PC-3 (cell line): Measurements from ENCODE around the gene SERPINB11.

Experiments
- EZH2 ChIP-seq: fragments of 300-600 bp; sonication (generic); IDR thresholded peaks from one replicate; pipeline ENCODE4 v1.6.1; 2017; ENCODE audit warnings: antibody characterized with exemption, mild to moderate bottlenecking, low read length; ENCODE audit not compliant: unreplicated experiment
- EZH2phosphoT487 ChIP-seq: fragments of 300-600 bp; sonication (generic); IDR thresholded peaks from 2 replicates; pipeline ENCODE4 v1.6.1; 2018; ENCODE audit warnings: mild to moderate bottlenecking, antibody characterized with exemption, low read length, borderline replicate concordance
- TF ChIP-seq, protein P1 (sequence below): fragments of 300-600 bp; sonication (generic); conservative IDR thresholded peaks from 2 replicates; pipeline ENCODE4 v1.5.1; 2017; ENCODE audit warnings: antibody characterized with exemption, low read depth, mild to moderate bottlenecking, low read length

DNA sequence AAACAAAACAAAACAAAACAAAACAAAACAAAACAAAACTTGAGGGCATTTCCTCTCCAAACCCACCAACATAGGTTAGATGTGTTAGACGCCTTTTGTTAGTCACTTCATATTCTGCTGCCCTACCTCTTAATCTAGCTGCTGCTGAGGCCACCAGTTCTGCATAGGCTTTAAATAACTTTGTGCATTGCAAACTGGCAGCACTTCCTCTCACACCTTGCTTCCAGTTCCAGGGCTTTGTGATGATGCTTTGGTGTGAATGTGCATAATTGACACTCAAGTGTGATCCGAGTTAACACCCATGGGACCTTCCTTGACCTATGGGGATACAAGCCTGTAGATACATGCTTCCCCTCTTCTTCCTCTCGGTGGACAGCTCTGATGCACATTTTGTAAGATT lies 2.3 kb upstream of the SERPINB11 start:
- TF ChIP-seq, protein P1, sequence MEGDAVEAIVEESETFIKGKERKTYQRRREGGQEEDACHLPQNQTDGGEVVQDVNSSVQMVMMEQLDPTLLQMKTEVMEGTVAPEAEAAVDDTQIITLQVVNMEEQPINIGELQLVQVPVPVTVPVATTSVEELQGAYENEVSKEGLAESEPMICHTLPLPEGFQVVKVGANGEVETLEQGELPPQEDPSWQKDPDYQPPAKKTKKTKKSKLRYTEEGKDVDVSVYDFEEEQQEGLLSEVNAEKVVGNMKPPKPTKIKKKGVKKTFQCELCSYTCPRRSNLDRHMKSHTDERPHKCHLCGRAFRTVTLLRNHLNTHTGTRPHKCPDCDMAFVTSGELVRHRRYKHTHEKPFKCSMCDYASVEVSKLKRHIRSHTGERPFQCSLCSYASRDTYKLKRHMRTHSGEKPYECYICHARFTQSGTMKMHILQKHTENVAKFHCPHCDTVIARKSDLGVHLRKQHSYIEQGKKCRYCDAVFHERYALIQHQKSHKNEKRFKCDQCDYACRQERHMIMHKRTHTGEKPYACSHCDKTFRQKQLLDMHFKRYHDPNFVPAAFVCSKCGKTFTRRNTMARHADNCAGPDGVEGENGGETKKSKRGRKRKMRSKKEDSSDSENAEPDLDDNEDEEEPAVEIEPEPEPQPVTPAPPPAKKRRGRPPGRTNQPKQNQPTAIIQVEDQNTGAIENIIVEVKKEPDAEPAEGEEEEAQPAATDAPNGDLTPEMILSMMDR = no peak
- TF ChIP-seq EZH2 (no peak), EZH2phosphoT487 (no peak)
